GM19238 (cell line): ENCODE data around the gene ZWILCH.
"Not testable (repeated sequence)": the region's sequence is repeated elsewhere in the genome, so short reads cannot be mapped to it uniquely, and the experiment has no call there.

Experiments
- DNase-seq: peaks from one replicate; pipeline ENCODE4 v3.0.0; 2011; ENCODE audit warnings: low spot score; ENCODE audit not compliant: insufficient read length

The ZWILCH gene

GRCh38 chr15:66504563-66505429, at the start of gene ZWILCH, which contains the start of gene RPL4:
Gene ZWILCH, plus strand, starts transcription at chr15:66505326. Its CDS starts 13 bp downstream, at chr15:66505339.
Gene RPL4, minus strand, starts transcription at chr15:66504855. Its CDS starts 65 bp downstream, at chr15:66504790.
- DNase-seq = peak; percentile 64

- DNase-seq = no peak
These were observed 48.9 kb upstream of the ZWILCH start for GRCh38 chr15:66456211-66456610.

- DNase-seq = no peak
These were observed 45.1 kb upstream of the ZWILCH start for GRCh38 chr15:66459818-66460615.

GRCh38 chr15:66461294-66461693, 43.8 kb upstream of the ZWILCH start:
- not testable (repeated sequence) for DNase-seq

GRCh38 chr15:66461917-66462316, 43.2 kb upstream of the ZWILCH start:
- no peak for DNase-seq

- no peak for DNase-seq
These were observed 42.5 kb upstream of the ZWILCH start for GRCh38 chr15:66462627-66463026.

- not testable (repeated sequence) for DNase-seq
These were observed 39.8 kb upstream of the ZWILCH start for GRCh38 chr15:66465294-66465693.

- not testable (repeated sequence) for DNase-seq
These were observed 37.7 kb upstream of the ZWILCH start for GRCh38 chr15:66467162-66468040.

- not testable (repeated sequence) for DNase-seq
These were observed 34.3 kb upstream of the ZWILCH start for GRCh38 chr15:66470825-66471224.

GRCh38 chr15:66472176-66472999, 32.7 kb upstream of the ZWILCH start:
- peak; percentile 78 for DNase-seq

- no peak for DNase-seq
These were observed 31.0 kb upstream of the ZWILCH start for GRCh38 chr15:66474135-66474534.

GRCh38 chr15:66474963-66475362, 30.2 kb upstream of the ZWILCH start:
- DNase-seq = no peak

- no peak for DNase-seq
These were observed 28.6 kb upstream of the ZWILCH start for GRCh38 chr15:66476535-66476934.

- no peak for DNase-seq
These were observed 28.1 kb upstream of the ZWILCH start for GRCh38 chr15:66477011-66477410.

- no peak for DNase-seq
These were observed 24.9 kb upstream of the ZWILCH start for GRCh38 chr15:66480267-66480666.

GRCh38 chr15:66481107-66481856, 23.8 kb upstream of the ZWILCH start:
- DNase-seq = no peak

- no peak for DNase-seq
These were observed 22.6 kb upstream of the ZWILCH start for GRCh38 chr15:66482539-66482938.

- no peak for DNase-seq
These were observed 22.0 kb upstream of the ZWILCH start for GRCh38 chr15:66483131-66483566.

GRCh38 chr15:66484539-66485112, 20.5 kb upstream of the ZWILCH start:
- DNase-seq = no peak
